ENCODE measurements around the gene FAM151B. TPM values are rescaled to one million over a fixed set of nuclear protein-coding genes. Genes with fewer than 3 reads are reported as not detected.
"Not testable (repeated sequence)": the region's sequence is repeated elsewhere in the genome, so short reads cannot be mapped to it uniquely, and the experiment has no call there.

The FAM151B gene
- total RNA-seq, 3 donors from 2014 or later: 1.2 to 3.2 (median 1.5) TPM

- no peaks in the 10 kb centered on the region for H3K36me3 ChIP-seq (ENCODE audit: low read depth)
- ATAC-seq (no peak), DNase-seq (no peak)
- intact Hi-C loops (cut with DNase I, micrococcal nuclease): loop anchor here in 1 of 2 donors (10.0 kb wide), 1 partner anchor 1164 kb away; no protein-coding TSS in a partner anchor
- H3K4me1 ChIP-seq (ENCODE audit: low read depth): peaks cover 11% of the 10 kb centered on the region
- no peak for TF ChIP-seq CTCF (IDR thresholded peaks at IDR 0.05)
- no peak overlapping the region for H3K4me3 ChIP-seq
- H3K9me3 ChIP-seq: no peaks in the 10 kb centered on the region
These were observed 3.4 kb downstream of the FAM151B start for GRCh38 chr5:80491296-80491695.

- Histone ChIP-seq H3K4me1 (ENCODE audit: low read depth) (peaks cover 6% of the 10 kb centered on the region), H3K4me3 (no peak overlapping the region), H3K36me3 (ENCODE audit: low read depth) (no peaks in the 10 kb centered on the region), H3K9me3 (no peaks in the 10 kb centered on the region)
- no peak for TF ChIP-seq CTCF (IDR thresholded peaks at IDR 0.05)
- intact Hi-C loops (cut with DNase I, micrococcal nuclease): loop anchor here in 1 of 2 donors (10.0 kb wide), 1 partner anchor 1162 kb away; no protein-coding TSS in a partner anchor
- no peak for ATAC-seq
- no peak for DNase-seq
These were observed 4.8 kb downstream of the FAM151B start for GRCh38 chr5:80492741-80493140.

- ATAC-seq: not testable (repeated sequence)
These were observed 5.5 kb downstream of the FAM151B start for GRCh38 chr5:80493443-80493842.

GRCh38 chr5:80495891-80496290, 8.0 kb downstream of the FAM151B start:
- TF ChIP-seq CTCF (IDR thresholded peaks at IDR 0.05): no peak
- Histone ChIP-seq H3K36me3 (ENCODE audit: low read depth) (no peaks in the 10 kb centered on the region), H3K9me3 (no peaks in the 10 kb centered on the region), H3K4me3 (no peak overlapping the region), H3K4me1 (ENCODE audit: low read depth) (no peaks in the 10 kb centered on the region)
- DNase-seq (no peak), ATAC-seq (no peak)
- intact Hi-C loops (cut with DNase I, micrococcal nuclease): loop anchor here in 1 of 2 donors (10.0 kb wide), 1 partner anchor 1159 kb away; no protein-coding TSS in a partner anchor

More at GRCh38 chr5:80493443-80493842, 5.5 kb downstream of the FAM151B start:
- H3K4me1 ChIP-seq (ENCODE audit: low read depth); H3K9me3 ChIP-seq; H3K4me3 ChIP-seq; DNase-seq; H3K36me3 ChIP-seq (ENCODE audit: low read depth): not testable (repeated sequence)
- intact Hi-C loops (cut with DNase I, micrococcal nuclease): loop anchor here in 1 of 2 donors (10.0 kb wide), 1 partner anchor 1161 kb away; no protein-coding TSS in a partner anchor

- DNase-seq (no peak), ATAC-seq (no peak)
- no peaks in the 10 kb centered on the region for H3K9me3 ChIP-seq
- intact Hi-C loops (cut with DNase I, micrococcal nuclease): no loop called here
- no peaks in the 10 kb centered on the region for H3K36me3 ChIP-seq (ENCODE audit: low read depth)
- no peaks in the 10 kb centered on the region for H3K4me1 ChIP-seq (ENCODE audit: low read depth)
- no peak overlapping the region for H3K4me3 ChIP-seq
- no peak for TF ChIP-seq CTCF (IDR thresholded peaks at IDR 0.05)
These were observed 14.9 kb downstream of the FAM151B start for GRCh38 chr5:80502800-80503199.

GRCh38 chr5:80503641-80504040, 15.7 kb downstream of the FAM151B start:
- no peaks in the 10 kb centered on the region for H3K9me3 ChIP-seq
- intact Hi-C loops (cut with DNase I, micrococcal nuclease): no loop called here
- DNase-seq (no peak), ATAC-seq (no peak)
- TF ChIP-seq CTCF (IDR thresholded peaks at IDR 0.05): no peak
- H3K4me3 ChIP-seq: no peak overlapping the region
- H3K4me1 ChIP-seq (ENCODE audit: low read depth): no peaks in the 10 kb centered on the region
- no peaks in the 10 kb centered on the region for H3K36me3 ChIP-seq (ENCODE audit: low read depth)

Measured in mucosa of descending colon (tissue), 3 donors.